GM23338 (cell line): ENCODE measurements around the gene SLC8A1. TPM values are rescaled to one million over a fixed set of nuclear protein-coding genes. Genes with fewer than 3 reads are reported as not detected.

Experiments
- ATAC-seq: fragments of 200-7000 bp; cut with Tn5 transposase; 3 replicates; pipeline ENCODE4 v1.9.1; 2020
- DNase-seq: peaks from one replicate; pipeline ENCODE4 v3.0.0-alpha.2; 2015; ENCODE audit warnings: low spot score
- H2AFZ ChIP-seq: fragments of 200-600 bp; sonication (generic); 2 replicates; pipeline ENCODE4 v1.8.0; 2016; ENCODE audit warnings: antibody characterized with exemption, mild to moderate bottlenecking, moderate library complexity
- H3F3A ChIP-seq: fragments of 200-600 bp; sonication (generic); replicated peaks from 2 replicates; pipeline ENCODE4 v1.8.0; 2017; ENCODE audit warnings: antibody characterized with exemption, mixed run types, low read depth
- H3K27ac ChIP-seq: fragments of 200-600 bp; sonication (generic); 2 replicates; pipeline ENCODE4 v1.6.1; 2016; ENCODE audit warnings: low read depth
- H3K27me3 ChIP-seq: fragments of 200-600 bp; sonication (generic); 2 replicates; pipeline ENCODE4 v1.8.0; 2016; ENCODE audit warnings: mild to moderate bottlenecking, mixed run types, moderate library complexity; ENCODE audit not compliant: insufficient read depth
- H3K36me3 ChIP-seq: fragments of 200-600 bp; sonication (generic); 2 replicates; pipeline ENCODE4 v1.8.0; 2016; ENCODE audit warnings: mild to moderate bottlenecking; ENCODE audit not compliant: insufficient read depth
- H3K4me1 ChIP-seq: fragments of 200-600 bp; sonication (generic); 2 replicates; pipeline ENCODE4 v1.8.0; 2016; ENCODE audit warnings: mild to moderate bottlenecking, moderate library complexity; ENCODE audit not compliant: insufficient read depth
- H3K4me2 ChIP-seq: fragments of 200-600 bp; sonication (generic); 2 replicates; pipeline ENCODE4 v1.7.1; 2017; ENCODE audit warnings: mixed run types
- H3K4me3 ChIP-seq: fragments of 200-600 bp; sonication (generic); 2 replicates; pipeline ENCODE4 v1.6.1; 2016; ENCODE audit warnings: mixed run types
- H3K79me2 ChIP-seq: fragments of 200-600 bp; sonication (generic); replicated peaks from 2 replicates; pipeline ENCODE4 v1.8.0; 2017; ENCODE audit warnings: mild to moderate bottlenecking; ENCODE audit not compliant: insufficient read depth
- H3K9me2 ChIP-seq: fragments of 200-600 bp; sonication (generic); 2 replicates; pipeline ENCODE4 v1.8.0; 2017; ENCODE audit not compliant: insufficient read depth
- H4K20me1 ChIP-seq: fragments of 200-600 bp; sonication (generic); replicated peaks from 2 replicates; pipeline ENCODE4 v1.8.0; 2017; ENCODE audit warnings: mild to moderate bottlenecking; ENCODE audit not compliant: insufficient read depth
- H3K27ac Mint-ChIP-seq: 2 replicates; pipeline ENCODE4 v1.8.0; 2020; ENCODE audit warnings: inconsistent platforms, mild to moderate bottlenecking, moderate library complexity, mixed read lengths
- H3K27me3 Mint-ChIP-seq: 3 replicates; pipeline ENCODE4 v1.8.0; 2022; ENCODE audit warnings: low read depth, mild to moderate bottlenecking, moderate library complexity, mixed read lengths, inconsistent platforms; ENCODE audit not compliant: insufficient read depth, poor library complexity
- H3K36me3 Mint-ChIP-seq: 3 replicates; pipeline ENCODE4 v1.8.0; 2021; ENCODE audit warnings: low read depth, mild to moderate bottlenecking, inconsistent platforms, moderate library complexity, mixed read lengths
- H3K4me1 Mint-ChIP-seq: 3 replicates; pipeline ENCODE4 v1.8.0; 2020; ENCODE audit warnings: mild to moderate bottlenecking, inconsistent platforms, mixed read lengths
- H3K4me3 Mint-ChIP-seq: 3 replicates; pipeline ENCODE4 v1.8.0; 2021; ENCODE audit warnings: moderate library complexity, mild to moderate bottlenecking, inconsistent platforms, mixed read lengths
- H3K9me3 Mint-ChIP-seq: 3 replicates; pipeline ENCODE4 v1.8.0; 2020; ENCODE audit warnings: moderate library complexity, mild to moderate bottlenecking, inconsistent platforms, mixed read lengths
- CREB1 ChIP-seq: fragments of 250-450 bp; sonication (Bioruptor Pico); IDR thresholded peaks from 2 replicates; pipeline ENCODE4 v1.5.0; 2020; ENCODE audit warnings: low read depth, mild to moderate bottlenecking, moderate library complexity
- EZH2phosphoT487 ChIP-seq: fragments of 200-600 bp; sonication (generic); IDR thresholded peaks from one replicate; pipeline ENCODE4 v1.8.1; 2018; ENCODE audit warnings: antibody characterized with exemption; ENCODE audit not compliant: unreplicated experiment
- JUNB ChIP-seq: IDR thresholded peaks from one replicate; pipeline ENCODE4 v1.6.1; 2016; ENCODE audit warnings: antibody characterized with exemption; ENCODE audit not compliant: unreplicated experiment
- NANOG ChIP-seq: IDR thresholded peaks from 2 replicates; pipeline ENCODE4 v1.6.1; 2016; ENCODE audit warnings: antibody characterized with exemption, borderline replicate concordance
- POLR2AphosphoS5 ChIP-seq: IDR thresholded peaks from 2 replicates; pipeline ENCODE4 v1.6.1; 2016; ENCODE audit warnings: antibody characterized with exemption, low read depth
- REST ChIP-seq: IDR thresholded peaks from one replicate; pipeline ENCODE4 v1.6.1; 2018; ENCODE audit warnings: antibody characterized with exemption; ENCODE audit not compliant: unreplicated experiment
- STAT1 ChIP-seq: IDR thresholded peaks from one replicate; pipeline ENCODE4 v1.6.1; 2016; ENCODE audit warnings: antibody characterized with exemption; ENCODE audit not compliant: unreplicated experiment
- ZNF114 ChIP-seq: fragments of 250-450 bp; sonication (Bioruptor Pico); IDR thresholded peaks from 2 replicates; pipeline ENCODE4 v1.5.0; 2020; ENCODE audit warnings: mild to moderate bottlenecking, moderate library complexity
- ZNF331 ChIP-seq: fragments of 250-450 bp; sonication (Bioruptor Pico); IDR thresholded peaks from 2 replicates; pipeline ENCODE4 v1.5.0; 2020; ENCODE audit warnings: low read depth, mild to moderate bottlenecking, moderate library complexity
- polyA plus RNA-seq: library from polyadenylated mRNA; unstranded; fragments of >200 nt; fragmentation: Nextera tagmentation; extraction: Ambion mirVana; gene quantifications from 2 replicates; pipeline ENCODE4 v1.2.1, GENCODE V29; 2016
- total RNA-seq: library from RNA; depleted of rRNA; stranded (reverse); fragments of >200 nt; shearing (Covaris generic); gene quantifications from 2 replicates; pipeline ENCODE4 v1.2.3, GENCODE V29; 2014
- TF ChIP-seq, protein P1 (sequence below): IDR thresholded peaks from 2 replicates; pipeline ENCODE4 v1.6.1; 2016; ENCODE audit warnings: antibody characterized with exemption
- TF ChIP-seq, protein P2 (sequence below): fragments of 250-450 bp; sonication (Bioruptor Pico); IDR thresholded peaks from 2 replicates; pipeline ENCODE4 v1.5.0; 2020; ENCODE audit warnings: mild to moderate bottlenecking, moderate library complexity

The SLC8A1 gene
- total and polyA plus RNA-seq, 2 experiments from 2014 or later, result 2.5 to 3.3 TPM

DNA sequence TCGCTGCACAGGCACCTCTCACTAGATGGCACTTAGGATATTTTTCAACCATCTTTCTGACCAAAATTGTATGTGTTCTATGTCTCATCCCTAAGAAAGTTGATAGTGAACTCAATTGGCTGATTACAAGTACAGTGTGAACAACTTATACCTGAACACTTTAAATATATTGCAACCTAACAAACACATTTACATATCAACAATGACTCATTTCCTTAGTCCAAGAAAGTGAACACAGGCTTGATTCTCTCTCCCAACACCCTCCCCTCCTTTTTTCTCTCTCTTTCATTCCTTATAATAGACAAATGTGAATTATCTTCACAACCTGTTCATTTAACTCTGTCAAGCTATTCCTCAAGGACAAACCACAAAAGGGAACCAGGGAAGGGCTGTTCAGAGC, 192.0 kb downstream of the SLC8A1 start:
- TF ChIP-seq NANOG, result no peak
- no peak for TF ChIP-seq ZNF114 (CRISPR knock-in tag)
- TF ChIP-seq, protein P1, sequence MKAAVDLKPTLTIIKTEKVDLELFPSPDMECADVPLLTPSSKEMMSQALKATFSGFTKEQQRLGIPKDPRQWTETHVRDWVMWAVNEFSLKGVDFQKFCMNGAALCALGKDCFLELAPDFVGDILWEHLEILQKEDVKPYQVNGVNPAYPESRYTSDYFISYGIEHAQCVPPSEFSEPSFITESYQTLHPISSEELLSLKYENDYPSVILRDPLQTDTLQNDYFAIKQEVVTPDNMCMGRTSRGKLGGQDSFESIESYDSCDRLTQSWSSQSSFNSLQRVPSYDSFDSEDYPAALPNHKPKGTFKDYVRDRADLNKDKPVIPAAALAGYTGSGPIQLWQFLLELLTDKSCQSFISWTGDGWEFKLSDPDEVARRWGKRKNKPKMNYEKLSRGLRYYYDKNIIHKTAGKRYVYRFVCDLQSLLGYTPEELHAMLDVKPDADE, result no peak
- TF ChIP-seq ZNF331, result no peak
- Histone ChIP-seq H3K9me2 (peaks cover 9% of the 10 kb centered on the region; the same call in 1 of the 2 replicates), H3K27ac (no peak overlapping the region), H3K4me3 (no peak overlapping the region), H4K20me1 (no peaks in the 10 kb centered on the region), H3K79me2 (no peaks in the 10 kb centered on the region), H3K27me3 (no peaks in the 10 kb centered on the region), H3K4me1 (peaks cover 9% of the 10 kb centered on the region; the same call in 1 of the 2 replicates), H2AFZ (no peak overlapping the region), H3K36me3 (no peaks in the 10 kb centered on the region), H3F3A (no peaks in the 10 kb centered on the region), H3K4me2 (no peak overlapping the region)
- no peak overlapping the region for H3K4me3 Mint-ChIP-seq
- no peaks in the 10 kb centered on the region for H3K9me3 Mint-ChIP-seq
- no peak for ATAC-seq
- H3K36me3 Mint-ChIP-seq, result no peaks in the 10 kb centered on the region
- no peak overlapping the region for H3K27ac Mint-ChIP-seq
- DNase-seq, result no peak
- peaks cover 24% of the 10 kb centered on the region for H3K4me1 Mint-ChIP-seq
- H3K27me3 Mint-ChIP-seq, result no peaks in the 10 kb centered on the region

GRCh38 chr2:40258135-40258457, 193.8 kb downstream of the SLC8A1 start:
- Histone ChIP-seq H3K27me3 (no peaks in the 10 kb centered on the region), H3K79me2 (no peaks in the 10 kb centered on the region), H2AFZ (no peak overlapping the region), H3K27ac (no peak overlapping the region), H4K20me1 (no peaks in the 10 kb centered on the region), H3K4me3 (no peak overlapping the region), H3K36me3 (no peaks in the 10 kb centered on the region), H3K9me2 (peaks cover 7% of the 10 kb centered on the region; the same call in 1 of the 2 replicates), H3F3A (no peaks in the 10 kb centered on the region), H3K4me2 (no peak overlapping the region), H3K4me1 (peaks cover 9% of the 10 kb centered on the region; the same call in 1 of the 2 replicates)
- ATAC-seq (no peak), DNase-seq (no peak)
- no peaks in the 10 kb centered on the region for H3K9me3 Mint-ChIP-seq
- no peak overlapping the region for H3K4me3 Mint-ChIP-seq
- peaks cover 27% of the 10 kb centered on the region for H3K4me1 Mint-ChIP-seq
- peaks cover 2% of the 10 kb centered on the region for H3K27me3 Mint-ChIP-seq
- no peak overlapping the region for H3K27ac Mint-ChIP-seq
- H3K36me3 Mint-ChIP-seq, result no peaks in the 10 kb centered on the region
- TF ChIP-seq ZNF114 (CRISPR knock-in tag) (no peak), EZH2phosphoT487 (no peak), STAT1 (no peak), ZNF331 (no peak), POLR2AphosphoS5 (no peak), CREB1 (CRISPR knock-in tag) (no peak), JUNB (no peak), NANOG (no peak), REST (no peak)
- TF ChIP-seq, protein P1, result no peak
- TF ChIP-seq, protein P2, sequence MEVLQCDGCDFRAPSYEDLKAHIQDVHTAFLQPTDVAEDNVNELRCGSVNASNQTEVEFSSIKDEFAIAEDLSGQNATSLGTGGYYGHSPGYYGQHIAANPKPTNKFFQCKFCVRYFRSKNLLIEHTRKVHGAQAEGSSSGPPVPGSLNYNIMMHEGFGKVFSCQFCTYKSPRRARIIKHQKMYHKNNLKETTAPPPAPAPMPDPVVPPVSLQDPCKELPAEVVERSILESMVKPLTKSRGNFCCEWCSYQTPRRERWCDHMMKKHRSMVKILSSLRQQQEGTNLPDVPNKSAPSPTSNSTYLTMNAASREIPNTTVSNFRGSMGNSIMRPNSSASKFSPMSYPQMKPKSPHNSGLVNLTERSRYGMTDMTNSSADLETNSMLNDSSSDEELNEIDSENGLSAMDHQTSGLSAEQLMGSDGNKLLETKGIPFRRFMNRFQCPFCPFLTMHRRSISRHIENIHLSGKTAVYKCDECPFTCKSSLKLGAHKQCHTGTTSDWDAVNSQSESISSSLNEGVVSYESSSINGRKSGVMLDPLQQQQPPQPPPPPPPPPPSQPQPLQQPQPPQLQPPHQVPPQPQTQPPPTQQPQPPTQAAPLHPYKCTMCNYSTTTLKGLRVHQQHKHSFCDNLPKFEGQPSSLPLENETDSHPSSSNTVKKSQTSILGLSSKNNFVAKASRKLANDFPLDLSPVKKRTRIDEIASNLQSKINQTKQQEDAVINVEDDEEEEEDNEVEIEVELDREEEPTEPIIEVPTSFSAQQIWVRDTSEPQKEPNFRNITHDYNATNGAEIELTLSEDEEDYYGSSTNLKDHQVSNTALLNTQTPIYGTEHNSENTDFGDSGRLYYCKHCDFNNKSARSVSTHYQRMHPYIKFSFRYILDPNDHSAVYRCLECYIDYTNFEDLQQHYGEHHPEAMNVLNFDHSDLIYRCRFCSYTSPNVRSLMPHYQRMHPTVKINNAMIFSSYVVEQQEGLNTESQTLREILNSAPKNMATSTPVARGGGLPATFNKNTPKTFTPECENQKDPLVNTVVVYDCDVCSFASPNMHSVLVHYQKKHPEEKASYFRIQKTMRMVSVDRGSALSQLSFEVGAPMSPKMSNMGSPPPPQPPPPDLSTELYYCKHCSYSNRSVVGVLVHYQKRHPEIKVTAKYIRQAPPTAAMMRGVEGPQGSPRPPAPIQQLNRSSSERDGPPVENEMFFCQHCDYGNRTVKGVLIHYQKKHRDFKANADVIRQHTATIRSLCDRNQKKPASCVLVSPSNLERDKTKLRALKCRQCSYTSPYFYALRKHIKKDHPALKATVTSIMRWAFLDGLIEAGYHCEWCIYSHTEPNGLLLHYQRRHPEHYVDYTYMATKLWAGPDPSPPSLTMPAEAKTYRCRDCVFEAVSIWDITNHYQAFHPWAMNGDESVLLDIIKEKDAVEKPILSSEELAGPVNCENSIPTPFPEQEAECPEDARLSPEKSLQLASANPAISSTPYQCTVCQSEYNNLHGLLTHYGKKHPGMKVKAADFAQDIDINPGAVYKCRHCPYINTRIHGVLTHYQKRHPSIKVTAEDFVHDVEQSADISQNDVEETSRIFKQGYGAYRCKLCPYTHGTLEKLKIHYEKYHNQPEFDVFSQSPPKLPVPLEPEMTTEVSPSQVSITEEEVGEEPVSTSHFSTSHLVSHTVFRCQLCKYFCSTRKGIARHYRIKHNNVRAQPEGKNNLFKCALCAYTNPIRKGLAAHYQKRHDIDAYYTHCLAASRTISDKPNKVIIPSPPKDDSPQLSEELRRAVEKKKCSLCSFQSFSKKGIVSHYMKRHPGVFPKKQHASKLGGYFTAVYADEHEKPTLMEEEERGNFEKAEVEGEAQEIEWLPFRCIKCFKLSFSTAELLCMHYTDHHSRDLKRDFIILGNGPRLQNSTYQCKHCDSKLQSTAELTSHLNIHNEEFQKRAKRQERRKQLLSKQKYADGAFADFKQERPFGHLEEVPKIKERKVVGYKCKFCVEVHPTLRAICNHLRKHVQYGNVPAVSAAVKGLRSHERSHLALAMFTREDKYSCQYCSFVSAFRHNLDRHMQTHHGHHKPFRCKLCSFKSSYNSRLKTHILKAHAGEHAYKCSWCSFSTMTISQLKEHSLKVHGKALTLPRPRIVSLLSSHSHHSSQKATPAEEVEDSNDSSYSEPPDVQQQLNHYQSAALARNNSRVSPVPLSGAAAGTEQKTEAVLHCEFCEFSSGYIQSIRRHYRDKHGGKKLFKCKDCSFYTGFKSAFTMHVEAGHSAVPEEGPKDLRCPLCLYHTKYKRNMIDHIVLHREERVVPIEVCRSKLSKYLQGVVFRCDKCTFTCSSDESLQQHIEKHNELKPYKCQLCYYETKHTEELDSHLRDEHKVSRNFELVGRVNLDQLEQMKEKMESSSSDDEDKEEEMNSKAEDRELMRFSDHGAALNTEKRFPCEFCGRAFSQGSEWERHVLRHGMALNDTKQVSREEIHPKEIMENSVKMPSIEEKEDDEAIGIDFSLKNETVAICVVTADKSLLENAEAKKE (CRISPR knock-in tag), result no peak
